HepG2 (cell line): ENCODE measurements around the gene SOWAHB. TPM values are rescaled to one million over a fixed set of nuclear protein-coding genes. Genes with fewer than 3 reads are reported as not detected.

ENCODE experiments used
- EP300 ChIP-seq, 3 experiments: sonication (generic) in 1 of 3; formaldehyde crosslinking in 1 of 3; IDR thresholded peaks; 2 replicates each; pipeline versions ENCODE4 v1.5.1 to v1.6.1; 2011 to 2020; ENCODE audit warnings: low read depth in 2 of 3, low read length in 2 of 3, borderline replicate concordance in 1 of 3, improper control_type of control experiment in 1 of 3, mild to moderate bottlenecking in 1 of 3, missing genetic modification reagents in 1 of 3, moderate library complexity in 1 of 3
- FOXP1 ChIP-seq, 2 experiments: fragments of 450-650 bp in 1 of 2; IDR thresholded peaks; 2 replicates each; pipeline ENCODE4 v1.6.1; 2017 to 2018; ENCODE audit warnings: antibody characterized with exemption in 1 of 2
- HES4 ChIP-seq: sonication (generic); formaldehyde crosslinking; IDR thresholded peaks from 2 replicates; pipeline ENCODE4 v1.9.0; 2021; ENCODE audit warnings: mild to moderate bottlenecking, missing genetic modification reagents, borderline replicate concordance
- HNF4G ChIP-seq, 2 experiments: sonication (generic) in 1 of 2; formaldehyde crosslinking in 1 of 2; IDR thresholded peaks; 2 replicates each; pipeline versions ENCODE4 v1.4.0 to v1.6.1; 2011 to 2020; ENCODE audit warnings: borderline replicate concordance in 2 of 2, low read depth in 2 of 2, mild to moderate bottlenecking in 2 of 2, low read length in 1 of 2, missing genetic modification reagents in 1 of 2, moderate library complexity in 1 of 2
- KDM2A ChIP-seq: sonication (generic); formaldehyde crosslinking; IDR thresholded peaks from 2 replicates; pipeline ENCODE4 v1.4.0; 2020; ENCODE audit warnings: low read depth, missing genetic modification reagents, borderline replicate concordance
- MXI1 ChIP-seq: IDR thresholded peaks from 3 replicates; pipeline ENCODE4 v1.6.1; 2012; ENCODE audit warnings: low read depth, low read length, inconsistent platforms, borderline replicate concordance
- PCBP2 ChIP-seq: fragments of 200-400 bp; formaldehyde crosslinking; optimal IDR thresholded peaks from 2 replicates; pipeline ENCODE3; 2018; ENCODE audit warnings: low read length, low read depth; ENCODE audit not compliant: poor library complexity, severe bottlenecking
- RBAK ChIP-seq: sonication (generic); formaldehyde crosslinking; IDR thresholded peaks from 2 replicates; pipeline ENCODE4 v1.5.1; 2020; ENCODE audit warnings: mild to moderate bottlenecking, missing genetic modification reagents
- RFX1 ChIP-seq: fragments of 450-650 bp; IDR thresholded peaks from 2 replicates; pipeline ENCODE4 v1.6.1; 2017
- TBP ChIP-seq: sonication (generic); formaldehyde crosslinking; IDR thresholded peaks from 2 replicates; pipeline ENCODE4 v1.5.0; 2020; ENCODE audit warnings: missing genetic modification reagents
- XBP1 ChIP-seq: sonication (generic); formaldehyde crosslinking; IDR thresholded peaks from 2 replicates; pipeline ENCODE4 v1.5.0; 2020; ENCODE audit warnings: missing genetic modification reagents
- ZBTB43 ChIP-seq: sonication (generic); formaldehyde crosslinking; conservative IDR thresholded peaks from 2 replicates; pipeline ENCODE4 v1.4.0; 2020; ENCODE audit warnings: missing genetic modification reagents
- ZNF337 ChIP-seq: sonication (generic); formaldehyde crosslinking; IDR thresholded peaks from 2 replicates; pipeline ENCODE4 v1.5.1; 2020; ENCODE audit warnings: missing genetic modification reagents, low read depth, mild to moderate bottlenecking, borderline replicate concordance
- ZNF362 ChIP-seq: sonication (generic); formaldehyde crosslinking; IDR thresholded peaks from 2 replicates; pipeline ENCODE4 v1.4.0; 2020; ENCODE audit warnings: missing genetic modification reagents, mild to moderate bottlenecking, borderline replicate concordance
- ZNF614 ChIP-seq: IDR thresholded peaks from 2 replicates; pipeline ENCODE4 v1.6.1; 2018; ENCODE audit warnings: missing biosample characterization, missing genetic modification reagents, inconsistent platforms, borderline replicate concordance
- ZNF703 ChIP-seq: sonication (generic); formaldehyde crosslinking; IDR thresholded peaks from 2 replicates; pipeline ENCODE4 v1.5.1; 2020; ENCODE audit warnings: missing genetic modification reagents, mild to moderate bottlenecking, moderate library complexity, borderline replicate concordance
- polyA plus RNA-seq, 8 experiments: library from polyadenylated mRNA; depleted of rRNA in 3 of 8; stranded (reverse) in 7 of 8; unstranded in 1 of 8; fragments of >200 nt; fragmentation: Illumina TruSeq in 4 of 8; extraction: Trizol in 4 of 8; gene quantifications; 2 replicates each; pipeline versions ENCODE4 v1.2.1 to v1.2.3, GENCODE V29; 2011 to 2016; ENCODE audit warnings: low read depth in 4 of 8, missing spikeins in 1 of 8, mixed read lengths in 1 of 8; ENCODE audit not compliant: insufficient read depth in 1 of 8
- total RNA-seq, 5 experiments: library from RNA; depleted of rRNA; stranded (reverse); fragments of >200 nt; fragmentation: Illumina TruSeq; extraction: Trizol; gene quantifications; 2 replicates each; pipeline ENCODE4 v1.2.3, GENCODE V29; 2016; ENCODE audit warnings: low read depth in 1 of 5
- TF ChIP-seq, protein P1 (sequence below): sonication (generic); formaldehyde crosslinking; IDR thresholded peaks from 2 replicates; pipeline ENCODE4 v1.9.0; 2022; ENCODE audit warnings: low read depth, missing genetic modification reagents
- TF ChIP-seq, protein P2 (sequence below): sonication (generic); formaldehyde crosslinking; IDR thresholded peaks from 2 replicates; pipeline ENCODE4 v1.8.0; 2022; ENCODE audit warnings: missing genetic modification reagents, mild to moderate bottlenecking, borderline replicate concordance
- TF ChIP-seq, protein P3 (sequence below): sonication (generic); formaldehyde crosslinking; IDR thresholded peaks from 2 replicates; pipeline ENCODE4 v1.4.0; 2020; ENCODE audit warnings: missing genetic modification reagents, borderline replicate concordance

Gene SOWAHB
- total and polyA plus RNA-seq, 2 of the 13 experiments (the other 11 are each of a cell fraction or from before 2014, with no cell fraction given) = 0.12 to 0.51 TPM

DNA sequence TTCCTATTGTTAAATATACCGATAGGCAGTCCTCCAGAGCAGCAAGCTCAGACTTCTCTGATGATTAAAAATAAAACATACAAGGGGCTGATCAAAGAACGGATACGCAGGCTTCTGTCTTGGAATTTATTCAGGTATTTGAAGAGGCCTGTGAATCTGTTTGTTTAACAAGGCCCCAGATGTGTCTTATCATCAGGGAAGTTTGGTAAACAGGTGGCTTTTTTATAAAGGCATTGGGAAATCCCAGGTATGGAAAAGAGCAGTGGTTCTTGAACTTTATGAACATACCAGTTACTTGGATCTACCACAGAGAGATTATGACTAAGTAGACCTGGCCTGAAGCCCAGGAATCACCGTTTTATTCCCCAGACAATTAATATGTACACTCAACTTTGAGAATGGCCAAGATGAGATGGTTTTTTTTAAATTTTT is 47.9 kb downstream of the SOWAHB start (continued):
- TF ChIP-seq, protein P1, sequence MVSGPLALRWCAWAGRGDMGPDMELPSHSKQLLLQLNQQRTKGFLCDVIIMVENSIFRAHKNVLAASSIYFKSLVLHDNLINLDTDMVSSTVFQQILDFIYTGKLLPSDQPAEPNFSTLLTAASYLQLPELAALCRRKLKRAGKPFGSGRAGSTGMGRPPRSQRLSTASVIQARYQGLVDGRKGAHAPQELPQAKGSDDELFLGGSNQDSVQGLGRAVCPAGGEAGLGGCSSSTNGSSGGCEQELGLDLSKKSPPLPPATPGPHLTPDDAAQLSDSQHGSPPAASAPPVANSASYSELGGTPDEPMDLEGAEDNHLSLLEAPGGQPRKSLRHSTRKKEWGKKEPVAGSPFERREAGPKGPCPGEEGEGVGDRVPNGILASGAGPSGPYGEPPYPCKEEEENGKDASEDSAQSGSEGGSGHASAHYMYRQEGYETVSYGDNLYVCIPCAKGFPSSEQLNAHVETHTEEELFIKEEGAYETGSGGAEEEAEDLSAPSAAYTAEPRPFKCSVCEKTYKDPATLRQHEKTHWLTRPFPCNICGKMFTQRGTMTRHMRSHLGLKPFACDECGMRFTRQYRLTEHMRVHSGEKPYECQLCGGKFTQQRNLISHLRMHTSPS (CRISPR knock-in tag) = no peak
- TF ChIP-seq HES4 (CRISPR knock-in tag) = no peak
- TF ChIP-seq TBP = no peak
- TF ChIP-seq, protein P2, sequence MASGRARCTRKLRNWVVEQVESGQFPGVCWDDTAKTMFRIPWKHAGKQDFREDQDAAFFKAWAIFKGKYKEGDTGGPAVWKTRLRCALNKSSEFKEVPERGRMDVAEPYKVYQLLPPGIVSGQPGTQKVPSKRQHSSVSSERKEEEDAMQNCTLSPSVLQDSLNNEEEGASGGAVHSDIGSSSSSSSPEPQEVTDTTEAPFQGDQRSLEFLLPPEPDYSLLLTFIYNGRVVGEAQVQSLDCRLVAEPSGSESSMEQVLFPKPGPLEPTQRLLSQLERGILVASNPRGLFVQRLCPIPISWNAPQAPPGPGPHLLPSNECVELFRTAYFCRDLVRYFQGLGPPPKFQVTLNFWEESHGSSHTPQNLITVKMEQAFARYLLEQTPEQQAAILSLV (CRISPR knock-in tag) = no peak
- TF ChIP-seq HNF4G (IDR thresholded peaks at IDR 0.05; ENCODE audit: borderline replicate concordance, low read depth, low read length) = no peak
- no peak for TF ChIP-seq HNF4G (CRISPR knock-in tag; IDR thresholded peaks at IDR 0.05; ENCODE audit: borderline replicate concordance, low read depth)
- TF ChIP-seq ZBTB43 (CRISPR knock-in tag) = no peak
- TF ChIP-seq XBP1 (CRISPR knock-in tag) = no peak
- TF ChIP-seq RBAK = no peak
- TF ChIP-seq, protein P3, sequence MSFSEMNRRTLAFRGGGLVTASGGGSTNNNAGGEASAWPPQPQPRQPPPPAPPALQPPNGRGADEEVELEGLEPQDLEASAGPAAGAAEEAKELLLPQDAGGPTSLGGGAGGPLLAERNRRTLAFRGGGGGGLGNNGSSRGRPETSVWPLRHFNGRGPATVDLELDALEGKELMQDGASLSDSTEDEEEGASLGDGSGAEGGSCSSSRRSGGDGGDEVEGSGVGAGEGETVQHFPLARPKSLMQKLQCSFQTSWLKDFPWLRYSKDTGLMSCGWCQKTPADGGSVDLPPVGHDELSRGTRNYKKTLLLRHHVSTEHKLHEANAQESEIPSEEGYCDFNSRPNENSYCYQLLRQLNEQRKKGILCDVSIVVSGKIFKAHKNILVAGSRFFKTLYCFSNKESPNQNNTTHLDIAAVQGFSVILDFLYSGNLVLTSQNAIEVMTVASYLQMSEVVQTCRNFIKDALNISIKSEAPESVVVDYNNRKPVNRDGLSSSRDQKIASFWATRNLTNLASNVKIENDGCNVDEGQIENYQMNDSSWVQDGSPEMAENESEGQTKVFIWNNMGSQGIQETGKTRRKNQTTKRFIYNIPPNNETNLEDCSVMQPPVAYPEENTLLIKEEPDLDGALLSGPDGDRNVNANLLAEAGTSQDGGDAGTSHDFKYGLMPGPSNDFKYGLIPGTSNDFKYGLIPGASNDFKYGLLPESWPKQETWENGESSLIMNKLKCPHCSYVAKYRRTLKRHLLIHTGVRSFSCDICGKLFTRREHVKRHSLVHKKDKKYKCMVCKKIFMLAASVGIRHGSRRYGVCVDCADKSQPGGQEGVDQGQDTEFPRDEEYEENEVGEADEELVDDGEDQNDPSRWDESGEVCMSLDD (CRISPR knock-in tag) = no peak
- no peak for TF ChIP-seq FOXP1 (IDR thresholded peaks at IDR 0.05)
- peak; percentile 17; the same call in 1 of the 2 replicates for TF ChIP-seq FOXP1 (CRISPR knock-in tag; IDR thresholded peaks at IDR 0.05)
- TF ChIP-seq KDM2A = no peak
- TF ChIP-seq ZNF703 (CRISPR knock-in tag) = no peak
- no peak for TF ChIP-seq ZNF337
- no peak for TF ChIP-seq ZNF614
- TF ChIP-seq RFX1 = no peak
- peak; percentile 29; the same call in 1 of the 2 replicates for TF ChIP-seq ZNF362 (CRISPR knock-in tag)
- peak in 1 of 2 experiments; percentile 60; a peak in 1 of 4 replicates for TF ChIP-seq EP300 (IDR thresholded peaks at IDR 0.05; ENCODE audit: low read depth in 2 of 2, low read length in 2 of 2)
- no peak for TF ChIP-seq EP300 (CRISPR knock-in tag; IDR thresholded peaks at IDR 0.05; ENCODE audit: borderline replicate concordance)
- TF ChIP-seq PCBP2 = no peak
- no peak for TF ChIP-seq MXI1
